Mammary epithelial cell (primary cell): ENCODE measurements around the gene CCDC14.

Experiments
- EZH2 ChIP-seq: IDR thresholded peaks from 2 replicates; pipeline ENCODE4 v1.6.1; 2012; ENCODE audit warnings: low read length, inconsistent platforms, borderline replicate concordance
- TF ChIP-seq, protein P1 (sequence below), 2 donors: IDR thresholded peaks in 1 of 2; conservative IDR thresholded peaks in 1 of 2; 2 replicates each; pipeline ENCODE4 v1.5.1; 2011 to 2012; ENCODE audit warnings: inconsistent platforms in 2 of 2, low read length in 2 of 2, mild to moderate bottlenecking in 2 of 2, control low read depth in 1 of 2, low read depth in 1 of 2; ENCODE audit not compliant: insufficient read depth in 1 of 2; ENCODE audit errors: extremely low read depth in 1 of 2

DNA sequence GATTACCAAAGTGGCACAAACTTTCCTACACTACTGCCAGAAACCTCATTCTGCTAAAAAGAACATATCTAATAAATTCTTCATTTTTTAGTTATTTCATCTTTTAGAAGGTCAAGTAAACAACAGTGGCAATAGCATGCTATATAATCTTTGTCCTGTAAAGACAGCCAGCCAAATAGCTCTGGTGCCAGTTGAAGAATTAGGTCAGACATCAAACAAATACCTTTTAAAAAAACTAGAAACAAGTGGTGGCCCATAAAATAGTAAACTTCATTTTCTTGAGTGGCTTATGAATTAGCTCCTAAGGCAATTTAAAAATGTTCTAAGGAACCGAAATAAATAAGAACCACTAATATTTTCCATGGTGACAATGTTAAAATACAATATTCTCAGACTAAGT, 19.5 kb downstream of the CCDC14 start:
- TF ChIP-seq, protein P1, sequence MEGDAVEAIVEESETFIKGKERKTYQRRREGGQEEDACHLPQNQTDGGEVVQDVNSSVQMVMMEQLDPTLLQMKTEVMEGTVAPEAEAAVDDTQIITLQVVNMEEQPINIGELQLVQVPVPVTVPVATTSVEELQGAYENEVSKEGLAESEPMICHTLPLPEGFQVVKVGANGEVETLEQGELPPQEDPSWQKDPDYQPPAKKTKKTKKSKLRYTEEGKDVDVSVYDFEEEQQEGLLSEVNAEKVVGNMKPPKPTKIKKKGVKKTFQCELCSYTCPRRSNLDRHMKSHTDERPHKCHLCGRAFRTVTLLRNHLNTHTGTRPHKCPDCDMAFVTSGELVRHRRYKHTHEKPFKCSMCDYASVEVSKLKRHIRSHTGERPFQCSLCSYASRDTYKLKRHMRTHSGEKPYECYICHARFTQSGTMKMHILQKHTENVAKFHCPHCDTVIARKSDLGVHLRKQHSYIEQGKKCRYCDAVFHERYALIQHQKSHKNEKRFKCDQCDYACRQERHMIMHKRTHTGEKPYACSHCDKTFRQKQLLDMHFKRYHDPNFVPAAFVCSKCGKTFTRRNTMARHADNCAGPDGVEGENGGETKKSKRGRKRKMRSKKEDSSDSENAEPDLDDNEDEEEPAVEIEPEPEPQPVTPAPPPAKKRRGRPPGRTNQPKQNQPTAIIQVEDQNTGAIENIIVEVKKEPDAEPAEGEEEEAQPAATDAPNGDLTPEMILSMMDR (conservative IDR thresholded peaks at IDR 0.05 in 1 of 2, IDR thresholded peaks at IDR 0.05 in 1 of 2; ENCODE audit: extremely low read depth in 1 of 2, insufficient read depth in 1 of 2, low read depth in 1 of 2, low read length in 2 of 2): no peak
- TF ChIP-seq EZH2: no peak
